GM23338 (cell line): Measurements from ENCODE around the gene DAB1. TPM values are rescaled to one million over a fixed set of nuclear protein-coding genes. Genes with fewer than 3 reads are reported as not detected.

Experiments used
- CREB1 ChIP-seq: fragments of 250-450 bp; sonication (Bioruptor Pico); IDR thresholded peaks from 2 replicates; pipeline ENCODE4 v1.5.0; 2020; ENCODE audit warnings: low read depth, mild to moderate bottlenecking, moderate library complexity
- EZH2 ChIP-seq: fragments of 200-600 bp; sonication (generic); IDR thresholded peaks from one replicate; pipeline ENCODE4 v1.8.0; 2017; ENCODE audit warnings: antibody characterized with exemption, mild to moderate bottlenecking, low read depth; ENCODE audit not compliant: unreplicated experiment
- EZH2phosphoT487 ChIP-seq: fragments of 200-600 bp; sonication (generic); IDR thresholded peaks from one replicate; pipeline ENCODE4 v1.8.1; 2018; ENCODE audit warnings: antibody characterized with exemption; ENCODE audit not compliant: unreplicated experiment
- NANOG ChIP-seq: IDR thresholded peaks from 2 replicates; pipeline ENCODE4 v1.6.1; 2016; ENCODE audit warnings: antibody characterized with exemption, borderline replicate concordance
- REST ChIP-seq: IDR thresholded peaks from one replicate; pipeline ENCODE4 v1.6.1; 2018; ENCODE audit warnings: antibody characterized with exemption; ENCODE audit not compliant: unreplicated experiment
- STAT1 ChIP-seq: IDR thresholded peaks from one replicate; pipeline ENCODE4 v1.6.1; 2016; ENCODE audit warnings: antibody characterized with exemption; ENCODE audit not compliant: unreplicated experiment
- ZNF331 ChIP-seq: fragments of 250-450 bp; sonication (Bioruptor Pico); IDR thresholded peaks from 2 replicates; pipeline ENCODE4 v1.5.0; 2020; ENCODE audit warnings: low read depth, mild to moderate bottlenecking, moderate library complexity
- ZNF462 ChIP-seq: fragments of 250-450 bp; sonication (Bioruptor Pico); IDR thresholded peaks from 2 replicates; pipeline ENCODE4 v1.5.0; 2020; ENCODE audit warnings: mild to moderate bottlenecking, moderate library complexity
- polyA plus RNA-seq: library from polyadenylated mRNA; unstranded; fragments of >200 nt; fragmentation: Nextera tagmentation; extraction: Ambion mirVana; gene quantifications from 2 replicates; pipeline ENCODE4 v1.2.1, GENCODE V29; 2016
- total RNA-seq: library from RNA; depleted of rRNA; stranded (reverse); fragments of >200 nt; shearing (Covaris generic); gene quantifications from 2 replicates; pipeline ENCODE4 v1.2.3, GENCODE V29; 2014

DAB1 gene
- total and polyA plus RNA-seq, 2 experiments from 2014 or later: 12.8 to 14.5 TPM

- no peak for TF ChIP-seq ZNF462 (CRISPR knock-in tag)
- TF ChIP-seq ZNF331 (CRISPR knock-in tag): no peak
- TF ChIP-seq EZH2phosphoT487: no peak
- TF ChIP-seq EZH2: no peak
- no peak for TF ChIP-seq REST
- TF ChIP-seq CREB1 (CRISPR knock-in tag): no peak
- TF ChIP-seq STAT1: no peak
- no peak for TF ChIP-seq NANOG
Observed at GRCh38 chr1:56964349-56965017, 459.4 kb downstream of the DAB1 start (continued).
